Fibroblast of lung (primary cell): ENCODE measurements around the gene PCSK6. TPM values are rescaled to one million over a fixed set of nuclear protein-coding genes. Genes with fewer than 3 reads are reported as not detected.

Experiments used
- DNase-seq, 2 donors: peaks; one replicate each; pipeline versions ENCODE4 v3.0.0 to v3.0.0-alpha.2; 2010; ENCODE audit warnings: low read depth in 2 of 2
- H2AFZ ChIP-seq: 2 replicates; pipeline ENCODE4 v1.5.1; 2012; ENCODE audit warnings: low read length, control low read depth, inconsistent platforms
- H3K27ac ChIP-seq: 2 replicates; pipeline ENCODE4 v1.5.1; 2011; ENCODE audit warnings: low read length, control low read depth; ENCODE audit not compliant: insufficient read depth
- H3K27me3 ChIP-seq: 2 replicates; pipeline ENCODE4 v1.5.1; 2011; ENCODE audit warnings: mild to moderate bottlenecking, low read length; ENCODE audit not compliant: control insufficient read depth, insufficient read depth
- H3K36me3 ChIP-seq: 2 replicates; pipeline ENCODE4 v1.5.1; 2011; ENCODE audit warnings: low read length; ENCODE audit not compliant: control insufficient read depth, insufficient read depth
- H3K4me1 ChIP-seq: 2 replicates; pipeline ENCODE4 v1.5.1; 2011; ENCODE audit warnings: low read length; ENCODE audit not compliant: control insufficient read depth, insufficient read depth; ENCODE audit errors: extremely low read depth
- H3K4me2 ChIP-seq: 2 replicates; pipeline ENCODE4 v1.5.1; 2011; ENCODE audit warnings: low read length, control low read depth; ENCODE audit not compliant: insufficient read depth; ENCODE audit errors: extremely low read depth
- H3K4me3 ChIP-seq, 4 experiments: fragments of 200-600 bp in 1 of 4; sonication (generic) in 1 of 4; replicated peaks in 1 of 4; 2 replicates each; pipeline ENCODE4 v1.5.1; 2011 to 2016; ENCODE audit warnings: low read length in 4 of 4, low read depth in 3 of 4, mild to moderate bottlenecking in 3 of 4, control low read depth in 2 of 4, inconsistent platforms in 1 of 4, mixed read lengths in 1 of 4; ENCODE audit not compliant: insufficient read depth in 1 of 4; ENCODE audit errors: control extremely low read depth in 1 of 4
- H3K79me2 ChIP-seq: 2 replicates; pipeline ENCODE4 v1.5.1; 2012; ENCODE audit warnings: mild to moderate bottlenecking, low read length, inconsistent platforms; ENCODE audit not compliant: control insufficient read depth, insufficient read depth
- H3K9ac ChIP-seq: 2 replicates; pipeline ENCODE4 v1.5.1; 2011; ENCODE audit warnings: mild to moderate bottlenecking, low read length, control low read depth; ENCODE audit not compliant: insufficient read depth
- H3K9me3 ChIP-seq: 2 replicates; pipeline ENCODE4 v1.5.1; 2012; ENCODE audit warnings: low read depth, low read length; ENCODE audit not compliant: control insufficient read depth, insufficient read depth
- H4K20me1 ChIP-seq: 2 replicates; pipeline ENCODE4 v1.5.1; 2011; ENCODE audit warnings: low read length; ENCODE audit not compliant: control insufficient read depth, insufficient read depth; ENCODE audit errors: extremely low read depth
- CTCF ChIP-seq, 2 donors: IDR thresholded peaks in 1 of 2; conservative IDR thresholded peaks in 1 of 2; 1 replicate in 1 of 2; 2 replicates in 1 of 2; pipeline ENCODE4 v1.5.1; 2011 to 2012; ENCODE audit warnings: low read length in 2 of 2, control low read depth in 1 of 2, inconsistent platforms in 1 of 2, low read depth in 1 of 2, mild to moderate bottlenecking in 1 of 2
- EZH2 ChIP-seq: IDR thresholded peaks from 2 replicates; pipeline ENCODE4 v1.5.1; 2012; ENCODE audit warnings: low read length, control low read depth, mild to moderate bottlenecking; ENCODE audit errors: missing control alignments
- polyA plus RNA-seq, 2 donors: library from polyadenylated mRNA; depleted of rRNA in 1 of 2; stranded (reverse) in 1 of 2; unstranded in 1 of 2; fragments of >200 nt; gene quantifications; 2 replicates each; pipeline ENCODE4 v1.2.1, GENCODE V29; 2011 to 2012; ENCODE audit warnings: missing spikeins in 1 of 2
- total RNA-seq: library from RNA; depleted of rRNA; stranded (reverse); fragments of >200 nt; gene quantifications from 2 replicates; pipeline ENCODE4 v1.2.1, GENCODE V29; 2014

The PCSK6 gene
- total and polyA plus RNA-seq, 2 donors (not counting 1 experiment from before 2014, with no cell fraction given), result 0.02 to 0.83 TPM

- H3K4me3 ChIP-seq, result no peak overlapping the region
- no peak overlapping the region for H3K4me2 ChIP-seq
- no peak overlapping the region for H3K27ac ChIP-seq
- DNase-seq, result no peak
- no peak overlapping the region for H3K9ac ChIP-seq
- no peaks in the 10 kb centered on the region for H4K20me1 ChIP-seq
- no peaks in the 10 kb centered on the region for H3K9me3 ChIP-seq
- TF ChIP-seq CTCF (conservative IDR thresholded peaks at IDR 0.05 in 1 of 2, IDR thresholded peaks at IDR 0.05 in 1 of 2; ENCODE audit: low read depth in 1 of 2, low read length in 2 of 2) (no peak), EZH2 (no peak)
- H3K27me3 ChIP-seq, result no peaks in the 10 kb centered on the region
- no peaks in the 10 kb centered on the region for H3K36me3 ChIP-seq
- no peak overlapping the region for H2AFZ ChIP-seq
- no peaks in the 10 kb centered on the region for H3K79me2 ChIP-seq
- H3K4me1 ChIP-seq, result no peaks in the 10 kb centered on the region
These were observed 40.9 kb upstream of the PCSK6 start for GRCh38 chr15:101530224-101530958.

- Histone ChIP-seq H3K4me3 (no peak overlapping the region), H3K79me2 (no peaks in the 10 kb centered on the region), H3K27ac (no peak overlapping the region), H3K9ac (no peak overlapping the region), H4K20me1 (no peaks in the 10 kb centered on the region), H3K36me3 (no peaks in the 10 kb centered on the region), H3K4me2 (no peak overlapping the region), H2AFZ (no peak overlapping the region), H3K4me1 (no peaks in the 10 kb centered on the region), H3K9me3 (no peaks in the 10 kb centered on the region), H3K27me3 (no peaks in the 10 kb centered on the region)
- TF ChIP-seq CTCF (conservative IDR thresholded peaks at IDR 0.05 in 1 of 2, IDR thresholded peaks at IDR 0.05 in 1 of 2; ENCODE audit: low read depth in 1 of 2, low read length in 2 of 2) (no peak), EZH2 (no peak)
- no peak for DNase-seq
These were observed 39.4 kb upstream of the PCSK6 start for GRCh38 chr15:101528917-101529299.

- Histone ChIP-seq H3K4me1 (no peaks in the 10 kb centered on the region), H3K9me3 (no peaks in the 10 kb centered on the region), H2AFZ (no peak overlapping the region), H3K4me3 (no peak overlapping the region), H3K36me3 (no peaks in the 10 kb centered on the region), H3K79me2 (no peaks in the 10 kb centered on the region), H4K20me1 (no peaks in the 10 kb centered on the region), H3K27me3 (no peaks in the 10 kb centered on the region), H3K27ac (no peak overlapping the region), H3K9ac (no peak overlapping the region), H3K4me2 (no peak overlapping the region)
- TF ChIP-seq EZH2 (no peak), CTCF (conservative IDR thresholded peaks at IDR 0.05 in 1 of 2, IDR thresholded peaks at IDR 0.05 in 1 of 2; ENCODE audit: low read depth in 1 of 2, low read length in 2 of 2) (no peak)
- DNase-seq, result no peak
These were observed 38.8 kb upstream of the PCSK6 start for GRCh38 chr15:101528108-101528916.
